SK-MEL-5 (cell line): ENCODE data around the gene UBE2I. TPM values are rescaled to one million over a fixed set of nuclear protein-coding genes. Genes with fewer than 3 reads are reported as not detected.
A peak's percentile ranks its signal among the peaks of the same experiment; 100 is the strongest.
"Not testable (repeated sequence)": the region's sequence is repeated elsewhere in the genome, so short reads cannot be mapped to it uniquely, and the experiment has no call there.

Source experiments
- DNase-seq: peaks from one replicate; pipeline ENCODE4 v3.0.0-alpha.2; 2016; ENCODE audit warnings: low read depth, low spot score
- in situ Hi-C: cut with HindIII; loops from 2 replicates; pipeline ENCODE4 v1.10.0; 2016; ENCODE audit warnings: low sequenced_read_pairs, high pct_unique_total_duplicates, low pct_unique_long_range_greater_than_20kb
- total RNA-seq: library from RNA; depleted of rRNA; stranded (reverse); fragments of >200 nt; shearing (Covaris generic); gene quantifications from 2 replicates; pipeline ENCODE4 v1.2.3, GENCODE V29; 2014

Gene UBE2I
- total RNA-seq, 1 experiment from 2014 or later, result 55.2 TPM

- no peak for DNase-seq
- in situ Hi-C loops, result no loop called here
Observed at GRCh38 chr16:1318268-1318545, 8.8 kb downstream of the UBE2I start.

GRCh38 chr16:1319041-1319440, 9.6 kb downstream of the UBE2I start:
- no peak for DNase-seq
- in situ Hi-C loops, result no loop called here

DNA sequence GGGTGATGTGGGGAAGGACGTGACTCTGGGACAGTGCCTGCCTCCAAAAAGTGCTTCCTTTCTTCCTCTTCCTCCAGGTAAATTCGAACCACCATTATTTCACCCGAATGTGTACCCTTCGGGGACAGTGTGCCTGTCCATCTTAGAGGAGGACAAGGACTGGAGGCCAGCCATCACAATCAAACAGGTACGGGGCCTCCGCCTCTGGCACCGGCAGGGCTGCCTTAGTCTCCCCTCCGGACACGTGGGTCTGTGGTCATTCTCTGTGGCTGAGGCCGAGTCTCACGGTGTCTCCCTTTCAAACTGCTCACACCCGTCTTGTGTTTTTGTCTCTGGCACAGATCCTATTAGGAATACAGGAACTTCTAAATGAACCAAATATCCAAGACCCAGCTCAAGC, 10.7 kb downstream of the UBE2I start:
- in situ Hi-C loops, result no loop called here
- DNase-seq, result no peak

DNA sequence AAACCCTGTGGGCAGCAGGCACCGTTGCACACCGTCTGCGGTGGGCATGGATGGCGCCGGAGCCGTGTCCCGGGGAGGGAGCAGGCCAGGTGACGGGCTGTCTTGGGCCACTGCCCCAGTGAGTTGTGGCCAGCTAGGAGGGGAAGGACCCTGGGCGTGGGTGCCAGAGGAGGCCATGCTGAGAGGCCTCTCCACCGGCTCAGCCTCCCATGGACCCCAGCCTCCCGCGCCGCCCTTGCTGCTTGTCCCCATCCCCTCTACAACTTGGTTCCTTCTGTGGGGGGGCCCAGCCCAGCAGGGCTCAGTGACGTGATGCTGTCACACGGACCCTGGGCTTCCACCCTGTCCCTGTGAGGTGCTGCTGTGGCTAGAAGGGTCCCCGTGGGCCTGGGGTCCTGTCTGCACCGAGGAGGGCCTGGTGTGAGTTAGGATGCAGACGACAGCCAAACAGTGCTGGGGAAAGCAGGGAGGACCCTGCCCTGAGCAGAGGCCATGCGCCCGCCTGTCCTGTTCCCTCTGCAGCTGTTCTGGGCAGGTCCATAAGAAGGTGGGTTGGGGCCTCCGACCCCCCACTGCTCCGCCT, 11.3 kb downstream of the UBE2I start:
- DNase-seq, result no peak
- in situ Hi-C loops, result no loop called here

GRCh38 chr16:1322407-1322806, 13.0 kb downstream of the UBE2I start:
- DNase-seq, result no peak
- in situ Hi-C loops, result no loop called here

DNA sequence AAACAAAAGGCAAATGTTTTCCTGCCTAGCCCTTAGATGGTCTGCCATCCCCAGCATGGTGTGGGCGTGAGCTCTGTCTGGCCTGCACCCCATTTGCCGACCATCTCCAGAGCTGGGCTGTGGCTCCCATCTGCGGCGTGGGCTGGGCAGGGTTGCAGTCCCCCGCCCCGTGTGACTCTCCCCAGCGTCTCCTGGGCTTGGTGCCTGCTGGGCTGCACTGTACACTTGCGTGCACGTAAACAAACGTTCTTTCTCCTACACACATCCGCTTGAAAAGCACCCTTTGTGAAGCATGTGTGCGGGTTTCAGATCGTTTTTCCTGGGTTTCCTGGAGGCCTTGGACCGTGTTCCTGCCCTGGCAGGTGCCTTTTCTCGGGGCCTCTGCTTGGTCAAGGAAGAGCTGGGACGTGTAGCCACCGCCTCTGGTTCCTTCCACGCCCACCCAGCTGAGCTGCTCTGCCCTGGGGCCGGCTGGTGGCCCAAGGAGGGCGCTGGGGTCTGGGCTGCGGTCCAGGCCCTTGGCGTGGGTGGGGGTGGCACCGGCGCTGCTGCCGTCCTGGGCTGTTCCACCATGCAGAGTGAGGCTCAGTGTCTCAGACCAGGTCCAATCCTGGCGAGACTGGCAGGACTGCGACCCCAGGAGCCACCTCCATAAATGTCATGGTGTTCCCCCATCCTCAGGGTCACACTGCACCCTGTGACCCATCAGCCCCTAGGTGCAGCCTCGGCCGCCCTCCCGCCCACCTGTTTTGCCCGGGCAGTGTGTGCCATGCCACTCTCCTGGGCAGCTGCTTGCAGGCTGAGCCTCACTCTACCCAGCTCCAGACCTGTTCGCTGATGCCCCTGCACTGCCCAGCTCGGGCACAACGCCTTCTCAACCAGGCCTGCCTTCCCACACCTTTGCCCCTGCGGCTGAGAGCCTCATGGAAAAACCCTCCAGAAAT, 14.1 kb downstream of the UBE2I start:
- in situ Hi-C loops, result no loop called here
- peak; percentile 95 for DNase-seq

GRCh38 chr16:1324286-1324826, 14.9 kb downstream of the UBE2I start:
- in situ Hi-C loops, result no loop called here
- no peak for DNase-seq

DNA sequence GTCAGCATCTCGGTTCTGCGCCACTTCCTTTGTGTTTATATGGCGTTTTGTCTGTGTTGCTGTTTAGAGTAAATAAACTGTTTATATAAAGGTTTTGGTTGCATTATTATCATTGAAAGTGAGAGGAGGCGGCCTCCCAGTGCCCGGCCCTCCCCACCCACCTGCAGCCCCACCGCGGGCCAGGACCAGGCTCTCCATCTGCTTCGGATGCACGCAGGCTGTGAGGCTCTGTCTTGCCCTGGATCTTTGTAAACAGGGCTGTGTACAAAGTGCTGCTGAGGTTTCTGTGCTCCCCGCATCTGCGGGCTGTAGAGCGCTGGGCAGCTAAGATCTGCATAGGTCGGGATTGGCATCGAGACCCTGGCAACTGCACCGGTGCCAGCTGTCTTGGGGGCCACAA, 15.8 kb downstream of the UBE2I start:
- in situ Hi-C loops, result no loop called here

DNA sequence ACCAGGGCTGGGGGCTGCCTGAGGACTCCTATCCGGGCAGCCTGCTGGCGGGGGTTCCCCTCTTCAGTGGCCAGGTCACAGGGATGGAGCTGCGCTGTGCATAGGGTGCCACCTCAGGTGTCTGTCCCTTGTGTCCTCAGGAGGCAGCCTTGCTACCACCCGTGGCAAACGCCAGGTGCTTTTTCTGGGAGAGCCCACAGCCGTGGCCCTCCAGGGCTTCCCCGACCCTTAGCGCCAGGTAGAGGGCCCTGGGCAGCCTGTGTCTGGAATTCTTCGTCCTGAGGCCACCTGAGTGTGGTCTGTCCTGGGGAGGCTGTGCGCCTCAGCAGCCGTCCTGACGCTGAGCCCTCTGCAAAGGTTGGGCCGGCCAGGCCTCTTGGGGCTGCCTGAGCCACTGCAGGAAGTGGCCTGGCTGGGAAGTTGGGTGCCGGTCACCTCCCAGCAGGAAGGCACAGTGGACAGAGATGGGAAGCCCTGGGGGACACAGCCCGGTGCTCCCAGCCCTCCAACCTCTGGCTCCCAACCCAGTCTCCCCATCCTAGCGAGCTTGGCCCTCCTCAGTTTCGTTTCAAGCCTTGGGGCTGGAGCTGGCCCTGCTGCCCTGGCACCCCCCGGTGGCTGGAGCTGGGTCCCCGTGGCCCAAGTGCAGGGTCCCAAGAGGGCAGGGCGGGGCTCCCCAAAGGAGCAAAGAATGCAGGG, 16.4 kb downstream of the UBE2I start:
- in situ Hi-C loops, result no loop called here
- no peak for DNase-seq

More for the DNA sequence above, 15.8 kb downstream of the UBE2I start:
- no peak for DNase-seq

- in situ Hi-C loops, result no loop called here
- DNase-seq, result no peak
Observed at GRCh38 chr16:1326391-1326790, 17.0 kb downstream of the UBE2I start.

- in situ Hi-C loops, result no loop called here
- no peak for DNase-seq
Observed at GRCh38 chr16:1326946-1327618, 17.6 kb downstream of the UBE2I start.

DNA sequence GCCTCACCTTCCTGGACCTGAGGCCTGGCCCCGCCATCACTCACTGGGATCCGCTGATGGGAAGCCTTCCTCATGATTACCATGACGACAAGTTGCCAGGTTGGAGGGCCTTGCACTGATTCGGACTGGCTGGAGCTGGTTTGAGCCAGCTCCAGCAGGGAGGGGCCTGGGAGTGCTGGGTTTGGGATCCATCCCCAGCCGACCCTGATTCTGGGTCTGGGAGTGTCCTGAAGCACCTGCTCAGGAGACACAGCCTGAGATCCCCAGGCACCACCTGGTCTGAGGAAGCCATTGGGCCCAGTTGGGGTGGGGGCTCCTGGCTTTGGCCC, 18.1 kb downstream of the UBE2I start:
- in situ Hi-C loops, result no loop called here
- no peak for DNase-seq

DNA sequence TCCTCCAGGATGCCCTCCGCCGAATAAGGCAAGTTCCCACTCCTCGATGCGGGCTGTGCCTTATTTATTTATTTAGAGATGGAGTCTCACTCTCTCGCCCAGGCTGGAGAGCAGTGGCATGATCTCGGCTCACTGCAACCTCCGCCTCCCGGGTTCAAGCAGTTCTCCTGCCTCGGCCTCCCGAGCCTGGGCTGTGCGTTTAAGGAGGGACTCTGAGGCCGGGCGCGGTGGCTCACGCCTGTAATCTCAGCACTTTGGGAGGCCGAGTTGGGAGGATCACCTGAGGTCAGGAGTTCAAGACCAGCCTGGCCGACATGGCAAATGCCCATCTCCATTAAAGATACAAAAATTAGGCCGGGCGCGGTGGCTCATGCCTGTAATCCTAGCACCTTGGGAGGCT, 18.7 kb downstream of the UBE2I start:
- DNase-seq, in situ Hi-C loops: not testable (repeated sequence)

- in situ Hi-C loops, DNase-seq: not testable (repeated sequence)
Observed at GRCh38 chr16:1328961-1329360, 19.5 kb downstream of the UBE2I start.

- in situ Hi-C loops, result no loop called here
- DNase-seq, result no peak
Observed at GRCh38 chr16:1330260-1330914, 21.0 kb downstream of the UBE2I start.

- in situ Hi-C loops, result no loop called here
- DNase-seq, result no peak
Observed at GRCh38 chr16:1330931-1331711, 21.7 kb downstream of the UBE2I start.
